ENCODE results near the gene BCL3.
A peak's percentile ranks its signal among the peaks of the same experiment; 100 is the strongest.

BCL3 gene

GRCh38 chr19:44725684-44726083, 22.8 kb upstream of the BCL3 start:
- H3K4me3 ChIP-seq (ENCODE audit: control insufficient read depth in 1 of 7, extremely low read depth in 1 of 7, insufficient read depth in 4 of 7, low read depth in 2 of 7, low read length in 6 of 7) = peak overlapping the region in 1 of 7 experiments; percentile 40
- peaks cover 8 to 67% (median 56%) of the 10 kb centered on the region in 4 experiments for H3K4me1 ChIP-seq (ENCODE audit: control extremely low read depth in 1 of 4, control insufficient read depth in 4 of 4, insufficient read depth in 4 of 4, low read length in 3 of 4)
- no peaks in the 10 kb centered on the region for H3K27me3 ChIP-seq (replicated peaks in 2 of 5; ENCODE audit: control insufficient read depth in 4 of 5, insufficient read depth in 5 of 5, low read length in 4 of 5)
- H3K9me3 ChIP-seq (ENCODE audit: control extremely low read depth in 1 of 5, control insufficient read depth in 4 of 5, insufficient read depth in 2 of 5, low read depth in 1 of 5, low read length in 4 of 5) = no peaks in the 10 kb centered on the region
- POLR2A ChIA-PET = interaction anchor here (2.3 kb wide), 1 partner anchor 45 kb away, joined by 18 read pairs; no protein-coding TSS in a partner anchor
- DNase-seq = no peak
- H3K27ac ChIP-seq (ENCODE audit: insufficient read depth in 1 of 2, low read depth in 1 of 2, low read length in 2 of 2, poor library complexity in 1 of 2, severe bottlenecking in 2 of 2) = no peak overlapping the region
- H3K36me3 ChIP-seq (ENCODE audit: control insufficient read depth in 4 of 4, insufficient read depth in 4 of 4, low read length in 3 of 4) = no peaks in the 10 kb centered on the region
- WGBS (ENCODE audit: insufficient coverage) = 98% methylated on average over 5 of the region's 5 CpGs
- CTCF ChIA-PET = interaction anchor here (1.3 to 15.1 kb wide), 6 partner anchors 13 to 44 kb away, joined by 6 to 306 read pairs (median 50); no protein-coding TSS in a partner anchor

DNA sequence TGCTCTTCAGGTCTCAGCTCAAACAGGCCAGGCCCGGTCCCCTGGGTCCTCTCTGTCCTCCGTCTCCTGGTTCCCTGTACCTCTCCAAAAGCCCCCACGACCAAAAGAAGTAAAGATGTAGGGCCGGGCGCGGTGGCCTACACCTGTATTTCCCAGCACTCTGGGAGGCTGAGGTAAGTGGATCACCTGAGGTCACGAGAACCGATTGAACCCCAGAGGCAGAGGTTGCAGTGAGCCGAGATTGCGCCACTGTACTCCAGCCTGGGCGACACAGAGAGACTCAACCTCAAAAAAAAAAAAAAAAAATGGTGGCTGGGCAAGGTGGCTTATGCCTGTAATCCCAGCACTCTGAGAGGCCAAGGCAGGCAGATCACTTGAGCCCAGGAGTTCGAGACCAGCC, 22.0 kb upstream of the BCL3 start:
- no peak for DNase-seq
- Histone ChIP-seq H3K36me3 (ENCODE audit: control insufficient read depth in 4 of 4, insufficient read depth in 4 of 4, low read length in 3 of 4) (no peaks in the 10 kb centered on the region), H3K27me3 (replicated peaks in 2 of 5; ENCODE audit: control insufficient read depth in 4 of 5, insufficient read depth in 5 of 5, low read length in 4 of 5) (no peaks in the 10 kb centered on the region), H3K27ac (ENCODE audit: insufficient read depth in 1 of 2, low read depth in 1 of 2, low read length in 2 of 2, poor library complexity in 1 of 2, severe bottlenecking in 2 of 2) (no peak overlapping the region), H3K4me1 (ENCODE audit: control extremely low read depth in 1 of 4, control insufficient read depth in 4 of 4, insufficient read depth in 4 of 4, low read length in 3 of 4) (peaks cover 5 to 59% (median 48%) of the 10 kb centered on the region in 4 experiments), H3K4me3 (ENCODE audit: control insufficient read depth in 1 of 7, extremely low read depth in 1 of 7, insufficient read depth in 4 of 7, low read depth in 2 of 7, low read length in 6 of 7) (no peak overlapping the region), H3K9me3 (ENCODE audit: control extremely low read depth in 1 of 5, control insufficient read depth in 4 of 5, insufficient read depth in 2 of 5, low read depth in 1 of 5, low read length in 4 of 5) (no peaks in the 10 kb centered on the region)
- ChIA-PET CTCF (interaction anchor here (1.3 to 15.1 kb wide), 8 partner anchors 10 to 44 kb away, joined by 4 to 306 read pairs (median 34); no protein-coding TSS in a partner anchor), POLR2A (interaction anchor here (0.6 kb wide), 1 partner anchor 51 kb away, joined by 3 read pairs; no protein-coding TSS in a partner anchor)
- 98% methylated on average over 7 of the region's 12 CpGs for WGBS (ENCODE audit: insufficient coverage)

DNA sequence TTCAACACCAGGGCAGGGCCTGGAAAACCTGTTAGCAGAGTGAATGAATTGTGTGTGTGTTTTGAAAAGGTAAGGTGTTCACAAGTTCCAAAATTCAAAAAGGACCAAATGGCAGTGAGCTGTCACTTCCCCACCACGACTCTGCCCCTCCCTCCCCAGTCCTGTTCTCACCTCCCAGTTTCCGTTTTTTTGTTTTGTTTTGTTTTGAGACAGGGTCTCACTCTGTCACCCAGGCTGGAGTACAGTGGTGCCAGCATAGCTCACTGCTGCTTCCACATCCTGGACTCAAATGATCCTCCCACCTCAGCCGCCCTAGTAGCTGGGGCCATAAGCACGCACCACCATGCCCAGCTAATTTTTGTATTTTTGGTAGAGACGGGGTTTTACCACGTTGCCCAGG, 20.3 kb upstream of the BCL3 start:
- CTCF ChIA-PET = interaction anchor here (0.6 to 15.1 kb wide), 9 partner anchors 8 to 42 kb away, joined by 3 to 306 read pairs (median 4); no protein-coding TSS in a partner anchor
- 81% methylated on average over 5 of the region's 6 CpGs for WGBS (ENCODE audit: insufficient coverage)
- POLR2A ChIA-PET = interaction anchor here (1.6 kb wide), 1 partner anchor 25 kb away, joined by 6 read pairs; no protein-coding TSS in a partner anchor
- Histone ChIP-seq H3K27me3 (replicated peaks in 2 of 5; ENCODE audit: control insufficient read depth in 4 of 5, insufficient read depth in 5 of 5, low read length in 4 of 5) (no peaks in the 10 kb centered on the region), H3K4me1 (ENCODE audit: control extremely low read depth in 1 of 4, control insufficient read depth in 4 of 4, insufficient read depth in 4 of 4, low read length in 3 of 4) (peaks cover 3 to 42% (median 32%) of the 10 kb centered on the region in 4 experiments), H3K27ac (ENCODE audit: insufficient read depth in 1 of 2, low read depth in 1 of 2, low read length in 2 of 2, poor library complexity in 1 of 2, severe bottlenecking in 2 of 2) (no peak overlapping the region), H3K36me3 (ENCODE audit: control insufficient read depth in 4 of 4, insufficient read depth in 4 of 4, low read length in 3 of 4) (no peaks in the 10 kb centered on the region), H3K9me3 (ENCODE audit: control extremely low read depth in 1 of 5, control insufficient read depth in 4 of 5, insufficient read depth in 2 of 5, low read depth in 1 of 5, low read length in 4 of 5) (no peaks in the 10 kb centered on the region), H3K4me3 (ENCODE audit: control insufficient read depth in 1 of 7, extremely low read depth in 1 of 7, insufficient read depth in 4 of 7, low read depth in 2 of 7, low read length in 6 of 7) (no peak overlapping the region)
- peak in 2 of 3 donors; percentile 40 to 45 for DNase-seq

GRCh38 chr19:44729516-44730033, 18.9 kb upstream of the BCL3 start:
- Histone ChIP-seq H3K36me3 (ENCODE audit: control insufficient read depth in 4 of 4, insufficient read depth in 4 of 4, low read length in 3 of 4) (no peaks in the 10 kb centered on the region), H3K27me3 (replicated peaks in 2 of 5; ENCODE audit: control insufficient read depth in 4 of 5, insufficient read depth in 5 of 5, low read length in 4 of 5) (no peaks in the 10 kb centered on the region), H3K4me3 (ENCODE audit: control insufficient read depth in 1 of 7, extremely low read depth in 1 of 7, insufficient read depth in 4 of 7, low read depth in 2 of 7, low read length in 6 of 7) (no peak overlapping the region), H3K27ac (ENCODE audit: insufficient read depth in 1 of 2, low read depth in 1 of 2, low read length in 2 of 2, poor library complexity in 1 of 2, severe bottlenecking in 2 of 2) (no peak overlapping the region), H3K9me3 (ENCODE audit: control extremely low read depth in 1 of 5, control insufficient read depth in 4 of 5, insufficient read depth in 2 of 5, low read depth in 1 of 5, low read length in 4 of 5) (no peaks in the 10 kb centered on the region), H3K4me1 (ENCODE audit: control extremely low read depth in 1 of 4, control insufficient read depth in 4 of 4, insufficient read depth in 4 of 4, low read length in 3 of 4) (peaks cover 3 to 28% (median 18%) of the 10 kb centered on the region in 4 experiments)
- peak in 1 of 3 donors; percentile 44 for DNase-seq
- ChIA-PET POLR2A (interaction anchor here (0.6 kb wide), 1 partner anchor 1154 kb away, joined by 3 read pairs; no protein-coding TSS in a partner anchor), CTCF (interaction anchor here (1.0 to 15.1 kb wide), 3 partner anchors 14 to 40 kb away, joined by 3 to 306 read pairs (median 20); no protein-coding TSS in a partner anchor)
- 79% methylated on average over 6 of the region's 8 CpGs for WGBS (ENCODE audit: insufficient coverage)

- no peak for DNase-seq
- no peak overlapping the region for H3K27ac ChIP-seq (ENCODE audit: insufficient read depth in 1 of 2, low read depth in 1 of 2, low read length in 2 of 2, poor library complexity in 1 of 2, severe bottlenecking in 2 of 2)
- H3K9me3 ChIP-seq (ENCODE audit: control extremely low read depth in 1 of 5, control insufficient read depth in 4 of 5, insufficient read depth in 2 of 5, low read depth in 1 of 5, low read length in 4 of 5) = no peaks in the 10 kb centered on the region
- no peak overlapping the region for H3K4me3 ChIP-seq (ENCODE audit: control insufficient read depth in 1 of 7, extremely low read depth in 1 of 7, insufficient read depth in 4 of 7, low read depth in 2 of 7, low read length in 6 of 7)
- ChIA-PET POLR2A (interaction anchor here (0.7 kb wide), 1 partner anchor 23 kb away, joined by 3 read pairs; no protein-coding TSS in a partner anchor), CTCF (interaction anchor here (15.1 kb wide), 1 partner anchor 39 kb away, joined by 306 read pairs; no protein-coding TSS in a partner anchor)
- 93% methylated on average over 2 of the region's 5 CpGs for WGBS (ENCODE audit: insufficient coverage)
- H3K36me3 ChIP-seq (ENCODE audit: control insufficient read depth in 4 of 4, insufficient read depth in 4 of 4, low read length in 3 of 4) = no peaks in the 10 kb centered on the region
- no peaks in the 10 kb centered on the region for H3K27me3 ChIP-seq (replicated peaks in 2 of 5; ENCODE audit: control insufficient read depth in 4 of 5, insufficient read depth in 5 of 5, low read length in 4 of 5)
- H3K4me1 ChIP-seq (ENCODE audit: control extremely low read depth in 1 of 4, control insufficient read depth in 4 of 4, insufficient read depth in 4 of 4, low read length in 3 of 4) = peaks cover 0 to 16% (median 6%) of the 10 kb centered on the region in 4 experiments
These were observed 17.4 kb upstream of the BCL3 start for GRCh38 chr19:44731081-44731480.

- no peak for DNase-seq
- no peaks in the 10 kb centered on the region for H3K27me3 ChIP-seq (replicated peaks in 2 of 5; ENCODE audit: control insufficient read depth in 4 of 5, insufficient read depth in 5 of 5, low read length in 4 of 5)
- no peaks in the 10 kb centered on the region for H3K9me3 ChIP-seq (ENCODE audit: control extremely low read depth in 1 of 5, control insufficient read depth in 4 of 5, insufficient read depth in 2 of 5, low read depth in 1 of 5, low read length in 4 of 5)
- H3K4me1 ChIP-seq (ENCODE audit: control extremely low read depth in 1 of 4, control insufficient read depth in 4 of 4, insufficient read depth in 4 of 4, low read length in 3 of 4) = peaks cover 0 to 15% (median 5%) of the 10 kb centered on the region in 4 experiments
- WGBS (ENCODE audit: insufficient coverage) = 96% methylated on average over 3 of the region's 5 CpGs
- no peaks in the 10 kb centered on the region for H3K36me3 ChIP-seq (ENCODE audit: control insufficient read depth in 4 of 4, insufficient read depth in 4 of 4, low read length in 3 of 4)
- H3K27ac ChIP-seq (ENCODE audit: insufficient read depth in 1 of 2, low read depth in 1 of 2, low read length in 2 of 2, poor library complexity in 1 of 2, severe bottlenecking in 2 of 2) = no peak overlapping the region
- no peak overlapping the region for H3K4me3 ChIP-seq (ENCODE audit: control insufficient read depth in 1 of 7, extremely low read depth in 1 of 7, insufficient read depth in 4 of 7, low read depth in 2 of 7, low read length in 6 of 7)
- POLR2A ChIA-PET = interaction anchor here (0.6 to 0.7 kb wide), 2 partner anchors 21 to 23 kb away, joined by 3 read pairs; no protein-coding TSS in a partner anchor
- CTCF ChIA-PET = interaction anchor here (15.1 kb wide), 1 partner anchor 38 kb away, joined by 306 read pairs; no protein-coding TSS in a partner anchor
These were observed 16.9 kb upstream of the BCL3 start for GRCh38 chr19:44731622-44732021.

Measured in common myeloid progenitor, CD34-positive (primary cell).